SK-N-SH (cell line): Measurements from ENCODE around the gene KSR2. TPM values are rescaled to one million over a fixed set of nuclear protein-coding genes. Genes with fewer than 3 reads are reported as not detected.

Experiments
- CTCF ChIA-PET: fragments of 300-600, 350-600 bp; formaldehyde crosslinking; extraction: SDS; loops from one replicate; lab custom pipeline; 2021; lab: Yijun Ruan, JAX
- POLR2A ChIA-PET: fragments of 350-600 bp; sonication (Branson Sonifier 250); formaldehyde crosslinking; extraction: SDS; loops from one replicate; lab custom pipeline; 2020; ENCODE audit warnings: antibody characterized with exemption, inconsistent platforms; lab: Yijun Ruan, JAX
- DNase-seq: peaks from one replicate; pipeline ENCODE4 v3.0.0; 2012
- H2AFZ ChIP-seq: fragments of 200-600 bp; sonication (generic); 2 replicates; pipeline ENCODE4 v1.8.1; 2016; ENCODE audit warnings: antibody characterized with exemption, mild to moderate bottlenecking, low read depth
- H3F3A ChIP-seq: fragments of 200-600 bp; sonication (generic); replicated peaks from 2 replicates; pipeline ENCODE3; 2016; ENCODE audit warnings: antibody characterized with exemption, mild to moderate bottlenecking; ENCODE audit not compliant: insufficient read depth
- H3K27ac ChIP-seq, 2 experiments: fragments of 200-500 bp in 1 of 2; fragments of 200-600 bp in 1 of 2; sonication (Bioruptor generic) in 1 of 2; sonication (generic), shearing (Covaris generic) in 1 of 2; 2 replicates each; pipeline versions ENCODE4 v1.5.1 to v1.6.1; 2014 to 2016; ENCODE audit warnings: low read depth in 2 of 2, inconsistent platforms in 1 of 2, low read length in 1 of 2, mild to moderate bottlenecking in 1 of 2, mixed read lengths in 1 of 2
- H3K27me3 ChIP-seq: fragments of 200-600 bp; sonication (generic), shearing (Covaris generic); 2 replicates; pipeline ENCODE4 v1.6.1; 2016; ENCODE audit warnings: mixed run types; ENCODE audit not compliant: insufficient read depth
- H3K36me3 ChIP-seq, 2 experiments: fragments of 200-500 bp in 1 of 2; fragments of 200-600 bp in 1 of 2; sonication (Bioruptor generic) in 1 of 2; sonication (generic) in 1 of 2; replicated peaks in 1 of 2; 2 replicates each; pipeline versions ENCODE3 to v1.5.1; 2014 to 2016; ENCODE audit warnings: low read length in 1 of 2, mild to moderate bottlenecking in 1 of 2; ENCODE audit not compliant: insufficient read depth in 2 of 2, control insufficient read depth in 1 of 2
- H3K4me1 ChIP-seq, 2 experiments: fragments of 200-500 bp in 1 of 2; fragments of 200-600 bp in 1 of 2; sonication (Bioruptor generic) in 1 of 2; sonication (generic), shearing (Covaris generic) in 1 of 2; 2 replicates each; pipeline versions ENCODE4 v1.5.1 to v1.6.1; 2014 to 2016; ENCODE audit warnings: low read depth in 1 of 2, low read length in 1 of 2, mixed run types in 1 of 2; ENCODE audit not compliant: insufficient read depth in 2 of 2, control insufficient read depth in 1 of 2
- H3K4me2 ChIP-seq: fragments of 200-600 bp; sonication (generic), shearing (Covaris generic); 2 replicates; pipeline ENCODE4 v1.6.1; 2017; ENCODE audit warnings: mixed run types
- H3K4me3 ChIP-seq, 2 experiments: fragments of 200-500 bp in 1 of 2; fragments of 200-600 bp in 1 of 2; sonication (Bioruptor generic) in 1 of 2; sonication (generic), shearing (Covaris generic) in 1 of 2; 2 replicates each; pipeline versions ENCODE4 v1.5.1 to v1.8.1; 2014 to 2016; ENCODE audit warnings: low read depth in 2 of 2, inconsistent platforms in 1 of 2, low read length in 1 of 2, mild to moderate bottlenecking in 1 of 2, mixed read lengths in 1 of 2, moderate library complexity in 1 of 2
- H3K79me2 ChIP-seq: fragments of 200-600 bp; sonication (generic); 2 replicates; pipeline ENCODE4 v1.8.1; 2017; ENCODE audit warnings: mild to moderate bottlenecking; ENCODE audit not compliant: insufficient read depth
- H3K9ac ChIP-seq: fragments of 200-600 bp; sonication (generic); 2 replicates; pipeline ENCODE4 v1.6.1; 2017; ENCODE audit warnings: mixed run types
- H3K9me2 ChIP-seq: fragments of 200-600 bp; sonication (generic); 2 replicates; pipeline ENCODE4 v1.6.1; 2017; ENCODE audit warnings: mixed run types
- H3K9me3 ChIP-seq: fragments of 200-600 bp; sonication (generic); 2 replicates; pipeline ENCODE4 v1.6.1; 2017; ENCODE audit warnings: mixed run types, mild to moderate bottlenecking, moderate library complexity
- H4K20me1 ChIP-seq: fragments of 200-600 bp; sonication (generic); 2 replicates; pipeline ENCODE4 v1.6.1; 2017; ENCODE audit warnings: mild to moderate bottlenecking, mixed run types; ENCODE audit not compliant: insufficient read depth
- ELF1 ChIP-seq: IDR thresholded peaks from 2 replicates; pipeline ENCODE4 v1.4.0; 2012
- FOSL2 ChIP-seq: IDR thresholded peaks from 2 replicates; pipeline ENCODE4 v1.4.0; 2012; ENCODE audit warnings: low read depth, mild to moderate bottlenecking, moderate library complexity, borderline replicate concordance
- GABPA ChIP-seq: IDR thresholded peaks from 2 replicates; pipeline ENCODE4 v1.4.0; 2012; ENCODE audit warnings: low read depth, mild to moderate bottlenecking
- JUND ChIP-seq: IDR thresholded peaks from 2 replicates; pipeline ENCODE4 v1.4.0; 2012
- MEF2A ChIP-seq: IDR thresholded peaks from 2 replicates; pipeline ENCODE4 v1.4.0; 2012; ENCODE audit warnings: low read depth, borderline replicate concordance
- POLR2AphosphoS5 ChIP-seq: IDR thresholded peaks from 2 replicates; pipeline ENCODE4 v1.6.1; 2012; ENCODE audit warnings: low read depth, low read length
- RAD21 ChIP-seq: IDR thresholded peaks from 2 replicates; pipeline ENCODE4 v1.6.1; 2012; ENCODE audit warnings: mild to moderate bottlenecking, low read length
- RCOR1 ChIP-seq: fragments of 150-350 bp; IDR thresholded peaks from 2 replicates; pipeline ENCODE4 v1.6.1; 2017; ENCODE audit warnings: antibody characterized with exemption, low read length
- RFX5 ChIP-seq: IDR thresholded peaks from 2 replicates; pipeline ENCODE4 v1.6.1; 2012; ENCODE audit warnings: mild to moderate bottlenecking, improper control_type of control experiment, low read length
- SIN3A ChIP-seq: IDR thresholded peaks from 2 replicates; pipeline ENCODE4 v1.6.1; 2012; ENCODE audit warnings: low read depth, mild to moderate bottlenecking, low read length, moderate library complexity, borderline replicate concordance
- TAF1 ChIP-seq: IDR thresholded peaks from 2 replicates; pipeline ENCODE4 v1.6.1; 2012; ENCODE audit warnings: low read depth, mild to moderate bottlenecking, low read length, moderate library complexity, borderline replicate concordance
- WGBS: methylation state at CpG from one replicate; pipeline ENCODE4 v1.1.6; 2017; ENCODE audit warnings: low lambda C conversion rate; 5-methylcytosine and 5-hydroxymethylcytosine counted together
- polyA plus RNA-seq, 3 experiments: library from polyadenylated mRNA; depleted of rRNA; stranded (reverse); fragments of >200 nt; gene quantifications; 2 replicates each; pipeline ENCODE4 v1.2.3, GENCODE V29; 2012
- TF ChIP-seq, protein P1 (sequence below): IDR thresholded peaks from 2 replicates; pipeline ENCODE4 v1.6.1; 2012; ENCODE audit warnings: mild to moderate bottlenecking, low read depth, low read length, moderate library complexity
- TF ChIP-seq, protein P2 (sequence below): fragments of 200-600 bp; sonication (generic); IDR thresholded peaks from 2 replicates; pipeline ENCODE4 v1.6.1; 2017; ENCODE audit warnings: antibody characterized with exemption, mild to moderate bottlenecking, moderate library complexity
- TF ChIP-seq, protein P3 (sequence below): IDR thresholded peaks from 2 replicates; pipeline ENCODE4 v1.4.0; 2012; ENCODE audit warnings: low read depth, borderline replicate concordance
- TF ChIP-seq, protein P4 (sequence below): fragments of 150-350 bp; IDR thresholded peaks from 2 replicates; pipeline ENCODE4 v1.6.1; 2017; ENCODE audit warnings: antibody characterized with exemption, low read length, low read depth, borderline replicate concordance

The KSR2 gene
- polyA plus RNA-seq, 1 of the 3 experiments (the other 2 are of a cell fraction), result 0.12 TPM

DNA sequence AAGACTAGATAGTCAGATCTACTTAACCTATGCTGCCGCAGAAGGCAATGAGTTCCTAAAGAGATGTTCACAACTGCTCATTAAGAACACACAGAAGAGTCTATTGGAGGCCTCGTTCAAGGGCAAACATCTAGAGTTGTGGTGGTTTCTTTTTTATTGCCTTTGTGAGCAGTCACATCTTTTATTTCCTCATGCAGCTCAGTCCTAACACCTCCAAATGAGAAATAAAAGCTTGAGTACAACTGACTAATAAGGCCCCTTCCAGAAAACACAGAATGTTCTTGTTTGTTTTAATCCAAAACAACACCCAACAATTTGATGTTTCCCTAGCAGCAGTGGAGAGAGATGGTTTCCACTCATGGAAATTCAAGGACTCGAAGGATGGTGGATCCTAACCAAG is 483.9 kb downstream of the KSR2 start:
- H3K79me2 ChIP-seq, result no peaks in the 10 kb centered on the region
- H3F3A ChIP-seq, result peaks cover 11% of the 10 kb centered on the region
- no peak overlapping the region for H3K9ac ChIP-seq
- 71% methylated on average over 3 of the region's 3 CpGs for WGBS
- CTCF ChIA-PET, result no interaction called here
- H3K9me3 ChIP-seq, result no peaks in the 10 kb centered on the region
- H3K36me3 ChIP-seq, result no peaks in the 10 kb centered on the region
- TF ChIP-seq RCOR1, result no peak
- no peaks in the 10 kb centered on the region for H3K27me3 ChIP-seq
- no peaks in the 10 kb centered on the region for H4K20me1 ChIP-seq
- H3K4me3 ChIP-seq, result no peak overlapping the region
- no peak overlapping the region for H3K27ac ChIP-seq
- H3K4me1 ChIP-seq, result peaks cover 0 to 5% of the 10 kb centered on the region in 2 experiments; a peak in 2 of 4 replicates
- H2AFZ ChIP-seq, result no peak overlapping the region
- POLR2A ChIA-PET, result no interaction called here
- H3K9me2 ChIP-seq, result no peaks in the 10 kb centered on the region
- DNase-seq, result no peak
- no peak overlapping the region for H3K4me2 ChIP-seq

DNA sequence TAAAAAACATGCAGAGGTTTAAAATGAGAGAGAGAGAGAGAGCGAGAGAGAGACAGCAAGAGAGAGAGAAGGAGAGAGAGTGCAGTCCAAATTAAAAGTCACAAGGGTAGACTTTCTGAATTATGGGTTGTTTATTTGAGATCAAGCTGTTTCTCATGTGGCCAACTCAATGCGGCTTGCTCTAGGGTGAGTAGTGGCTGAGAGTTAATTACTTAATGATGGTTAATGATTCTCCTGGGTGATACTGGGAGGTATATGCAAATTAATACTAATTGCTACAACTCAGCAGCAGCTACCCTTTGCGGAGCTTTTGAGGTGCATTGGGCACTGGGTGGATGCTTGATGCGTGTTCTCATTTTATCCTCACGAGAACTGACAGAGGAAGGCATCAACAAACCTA is 485.3 kb downstream of the KSR2 start:
- no peaks in the 10 kb centered on the region for H4K20me1 ChIP-seq
- no peaks in the 10 kb centered on the region for H3K36me3 ChIP-seq
- no peak overlapping the region for H3K4me3 ChIP-seq
- no peak overlapping the region for H2AFZ ChIP-seq
- H3K9me3 ChIP-seq, result no peaks in the 10 kb centered on the region
- ChIA-PET POLR2A (no interaction called here), CTCF (interaction anchor here (0.6 to 0.7 kb wide), 2 partner anchors 202 to 774 kb away, joined by 3 read pairs; no protein-coding TSS in a partner anchor)
- 65% methylated on average over 5 of the region's 5 CpGs for WGBS
- H3F3A ChIP-seq, result peaks cover 11% of the 10 kb centered on the region
- H3K9ac ChIP-seq, result no peak overlapping the region
- peaks cover 3 to 5% of the 10 kb centered on the region in 2 experiments; a peak in 2 of 4 replicates for H3K4me1 ChIP-seq
- H3K9me2 ChIP-seq, result no peaks in the 10 kb centered on the region
- H3K27me3 ChIP-seq, result no peaks in the 10 kb centered on the region
- TF ChIP-seq TAF1 (no peak), MEF2A (no peak), SIN3A (no peak), JUND (no peak), RAD21 (no peak), POLR2AphosphoS5 (no peak), FOSL2 (no peak), ELF1 (no peak), GABPA (no peak), RFX5 (no peak), RCOR1 (no peak)
- TF ChIP-seq, protein P1, sequence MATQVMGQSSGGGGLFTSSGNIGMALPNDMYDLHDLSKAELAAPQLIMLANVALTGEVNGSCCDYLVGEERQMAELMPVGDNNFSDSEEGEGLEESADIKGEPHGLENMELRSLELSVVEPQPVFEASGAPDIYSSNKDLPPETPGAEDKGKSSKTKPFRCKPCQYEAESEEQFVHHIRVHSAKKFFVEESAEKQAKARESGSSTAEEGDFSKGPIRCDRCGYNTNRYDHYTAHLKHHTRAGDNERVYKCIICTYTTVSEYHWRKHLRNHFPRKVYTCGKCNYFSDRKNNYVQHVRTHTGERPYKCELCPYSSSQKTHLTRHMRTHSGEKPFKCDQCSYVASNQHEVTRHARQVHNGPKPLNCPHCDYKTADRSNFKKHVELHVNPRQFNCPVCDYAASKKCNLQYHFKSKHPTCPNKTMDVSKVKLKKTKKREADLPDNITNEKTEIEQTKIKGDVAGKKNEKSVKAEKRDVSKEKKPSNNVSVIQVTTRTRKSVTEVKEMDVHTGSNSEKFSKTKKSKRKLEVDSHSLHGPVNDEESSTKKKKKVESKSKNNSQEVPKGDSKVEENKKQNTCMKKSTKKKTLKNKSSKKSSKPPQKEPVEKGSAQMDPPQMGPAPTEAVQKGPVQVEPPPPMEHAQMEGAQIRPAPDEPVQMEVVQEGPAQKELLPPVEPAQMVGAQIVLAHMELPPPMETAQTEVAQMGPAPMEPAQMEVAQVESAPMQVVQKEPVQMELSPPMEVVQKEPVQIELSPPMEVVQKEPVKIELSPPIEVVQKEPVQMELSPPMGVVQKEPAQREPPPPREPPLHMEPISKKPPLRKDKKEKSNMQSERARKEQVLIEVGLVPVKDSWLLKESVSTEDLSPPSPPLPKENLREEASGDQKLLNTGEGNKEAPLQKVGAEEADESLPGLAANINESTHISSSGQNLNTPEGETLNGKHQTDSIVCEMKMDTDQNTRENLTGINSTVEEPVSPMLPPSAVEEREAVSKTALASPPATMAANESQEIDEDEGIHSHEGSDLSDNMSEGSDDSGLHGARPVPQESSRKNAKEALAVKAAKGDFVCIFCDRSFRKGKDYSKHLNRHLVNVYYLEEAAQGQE, result no peak
- TF ChIP-seq, protein P2, sequence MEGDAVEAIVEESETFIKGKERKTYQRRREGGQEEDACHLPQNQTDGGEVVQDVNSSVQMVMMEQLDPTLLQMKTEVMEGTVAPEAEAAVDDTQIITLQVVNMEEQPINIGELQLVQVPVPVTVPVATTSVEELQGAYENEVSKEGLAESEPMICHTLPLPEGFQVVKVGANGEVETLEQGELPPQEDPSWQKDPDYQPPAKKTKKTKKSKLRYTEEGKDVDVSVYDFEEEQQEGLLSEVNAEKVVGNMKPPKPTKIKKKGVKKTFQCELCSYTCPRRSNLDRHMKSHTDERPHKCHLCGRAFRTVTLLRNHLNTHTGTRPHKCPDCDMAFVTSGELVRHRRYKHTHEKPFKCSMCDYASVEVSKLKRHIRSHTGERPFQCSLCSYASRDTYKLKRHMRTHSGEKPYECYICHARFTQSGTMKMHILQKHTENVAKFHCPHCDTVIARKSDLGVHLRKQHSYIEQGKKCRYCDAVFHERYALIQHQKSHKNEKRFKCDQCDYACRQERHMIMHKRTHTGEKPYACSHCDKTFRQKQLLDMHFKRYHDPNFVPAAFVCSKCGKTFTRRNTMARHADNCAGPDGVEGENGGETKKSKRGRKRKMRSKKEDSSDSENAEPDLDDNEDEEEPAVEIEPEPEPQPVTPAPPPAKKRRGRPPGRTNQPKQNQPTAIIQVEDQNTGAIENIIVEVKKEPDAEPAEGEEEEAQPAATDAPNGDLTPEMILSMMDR, result no peak
- TF ChIP-seq, protein P3, sequence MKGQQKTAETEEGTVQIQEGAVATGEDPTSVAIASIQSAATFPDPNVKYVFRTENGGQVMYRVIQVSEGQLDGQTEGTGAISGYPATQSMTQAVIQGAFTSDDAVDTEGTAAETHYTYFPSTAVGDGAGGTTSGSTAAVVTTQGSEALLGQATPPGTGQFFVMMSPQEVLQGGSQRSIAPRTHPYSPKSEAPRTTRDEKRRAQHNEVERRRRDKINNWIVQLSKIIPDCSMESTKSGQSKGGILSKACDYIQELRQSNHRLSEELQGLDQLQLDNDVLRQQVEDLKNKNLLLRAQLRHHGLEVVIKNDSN, result no peak
- TF ChIP-seq, protein P4, sequence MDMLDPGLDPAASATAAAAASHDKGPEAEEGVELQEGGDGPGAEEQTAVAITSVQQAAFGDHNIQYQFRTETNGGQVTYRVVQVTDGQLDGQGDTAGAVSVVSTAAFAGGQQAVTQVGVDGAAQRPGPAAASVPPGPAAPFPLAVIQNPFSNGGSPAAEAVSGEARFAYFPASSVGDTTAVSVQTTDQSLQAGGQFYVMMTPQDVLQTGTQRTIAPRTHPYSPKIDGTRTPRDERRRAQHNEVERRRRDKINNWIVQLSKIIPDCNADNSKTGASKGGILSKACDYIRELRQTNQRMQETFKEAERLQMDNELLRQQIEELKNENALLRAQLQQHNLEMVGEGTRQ, result no peak
- DNase-seq, result no peak
- no peaks in the 10 kb centered on the region for H3K79me2 ChIP-seq
- H3K4me2 ChIP-seq, result no peak overlapping the region
- no peak overlapping the region for H3K27ac ChIP-seq
